OCI-LY7 (cell line): ENCODE data around the gene METTL25B. TPM values are rescaled to one million over a fixed set of nuclear protein-coding genes. Genes with fewer than 3 reads are reported as not detected.

ENCODE experiments used
- BruUV-seq: library from RNA; stranded (reverse); fragments of 400-500 nt; replicated peaks from 2 replicates; lab custom pipeline; 2021; lab: Mats Ljungman, UMichigan
- CTCF ChIA-PET: fragments of 300-600 bp; sonication (Branson Sonifier 250); formaldehyde crosslinking; loops from one replicate; lab custom pipeline; 2022; ENCODE audit warnings: antibody characterized with exemption; ENCODE audit not compliant: unreplicated experiment; lab: Charles Lee
- POLR2A ChIA-PET: fragments of 300-600 bp; sonication (Branson Sonifier 250); formaldehyde crosslinking; loops from one replicate; lab custom pipeline; 2022; ENCODE audit warnings: antibody characterized with exemption; lab: Charles Lee
- DNase-seq: peaks from one replicate; pipeline ENCODE4 v3.0.0-alpha.2; 2015; ENCODE audit warnings: low spot score
- H2AFZ ChIP-seq: fragments of 200-600 bp; sonication (generic), shearing (Covaris generic); 2 replicates; pipeline ENCODE4 v1.6.1; 2014; ENCODE audit warnings: mild to moderate bottlenecking, antibody characterized with exemption, low read length, moderate library complexity
- H3K27ac ChIP-seq: fragments of 200-600 bp; sonication (generic); 2 replicates; pipeline ENCODE4 v1.5.1; 2014; ENCODE audit warnings: mixed run types, low read depth, mild to moderate bottlenecking, moderate library complexity, low read length, inconsistent platforms; ENCODE audit not compliant: poor library complexity, severe bottlenecking
- H3K36me3 ChIP-seq: fragments of 200-600 bp; sonication (generic); 2 replicates; pipeline ENCODE4 v1.6.1; 2014; ENCODE audit warnings: mild to moderate bottlenecking, antibody characterized with exemption, low read length, moderate library complexity, mixed read lengths; ENCODE audit not compliant: insufficient read depth
- H3K4me1 ChIP-seq: fragments of 200-600 bp; sonication (generic); 2 replicates; pipeline ENCODE4 v1.5.1; 2014; ENCODE audit warnings: mild to moderate bottlenecking, low read length; ENCODE audit not compliant: insufficient read depth, poor library complexity, severe bottlenecking
- H3K4me2 ChIP-seq: fragments of 200-600 bp; sonication (generic); 2 replicates; pipeline ENCODE4 v1.6.1; 2014; ENCODE audit warnings: mild to moderate bottlenecking, low read length
- H3K4me3 ChIP-seq: fragments of 200-600 bp; sonication (generic); 2 replicates; pipeline ENCODE4 v1.5.1; 2014; ENCODE audit warnings: mild to moderate bottlenecking, low read depth, low read length; ENCODE audit not compliant: poor library complexity, severe bottlenecking
- H3K79me2 ChIP-seq: fragments of 200-600 bp; sonication (generic); 2 replicates; pipeline ENCODE4 v1.6.1; 2016; ENCODE audit warnings: low read depth, mild to moderate bottlenecking, low read length, moderate library complexity, mixed read lengths; ENCODE audit not compliant: insufficient read depth
- H3K9me2 ChIP-seq: fragments of 200-600 bp; sonication (generic); 2 replicates; pipeline ENCODE4 v1.6.1; 2016; ENCODE audit warnings: mild to moderate bottlenecking, low read length, mixed read lengths; ENCODE audit not compliant: insufficient read depth
- H3K9me3 ChIP-seq: fragments of 200-600 bp; sonication (generic); 2 replicates; pipeline ENCODE4 v1.6.1; 2014; ENCODE audit warnings: mild to moderate bottlenecking, mixed run types, low read length, mixed read lengths
- H4K20me1 ChIP-seq: fragments of 200-600 bp; sonication (generic); 2 replicates; pipeline ENCODE4 v1.6.1; 2014; ENCODE audit warnings: mild to moderate bottlenecking, antibody characterized with exemption, low read length, moderate library complexity, mixed read lengths; ENCODE audit not compliant: insufficient read depth
- CTCF ChIP-seq: fragments of 200-600 bp; sonication (generic); conservative IDR thresholded peaks from 2 replicates; pipeline ENCODE4 v1.5.1; 2014; ENCODE audit warnings: mild to moderate bottlenecking, antibody characterized with exemption, low read length, moderate library complexity, mixed read lengths
- EZH2phosphoT487 ChIP-seq: fragments of 200-600 bp; sonication (generic); IDR thresholded peaks from 2 replicates; pipeline ENCODE4 v1.6.1; 2018; ENCODE audit warnings: low read depth, borderline replicate concordance, mild to moderate bottlenecking, mixed run types, antibody characterized with exemption, low read length, moderate library complexity, mixed read lengths
- intact Hi-C: fragments of 100-400 bp; cut with micrococcal nuclease; formaldehyde crosslinking; loops from one replicate; pipeline ENCODE4 v1.10.0; 2022; ENCODE audit not compliant: unreplicated experiment
- total RNA-seq, 2 experiments: library from RNA; depleted of rRNA in 1 of 2; stranded (reverse); fragments of >200 nt in 1 of 2; shearing (Covaris generic) in 1 of 2; gene quantifications; 2 replicates each; pipeline ENCODE4 v1.2.3, GENCODE V29; 2014 to 2022

Gene METTL25B
- total RNA-seq, 2 experiments from 2014 or later = 24.7 to 45.6 TPM

- no peaks in the 10 kb centered on the region for H4K20me1 ChIP-seq
- intact Hi-C loops = no loop called here
- ChIA-PET POLR2A (no interaction called here), CTCF (interaction anchor here (1.0 kb wide), 1 partner anchor 17 kb away, joined by 3 read pairs; no protein-coding TSS in a partner anchor)
- no TSS peak for BruUV-seq
- H3K27ac ChIP-seq = no peak overlapping the region
- H3K4me2 ChIP-seq = no peak overlapping the region
- peaks cover 17% of the 10 kb centered on the region for H3K4me1 ChIP-seq
- H3K79me2 ChIP-seq = no peaks in the 10 kb centered on the region
- no peak overlapping the region for H2AFZ ChIP-seq
- no peaks in the 10 kb centered on the region for H3K9me2 ChIP-seq
- no peak for DNase-seq
- H3K9me3 ChIP-seq = no peaks in the 10 kb centered on the region
- H3K36me3 ChIP-seq = no peaks in the 10 kb centered on the region
- no peak overlapping the region for H3K4me3 ChIP-seq
- TF ChIP-seq EZH2phosphoT487 = no peak
- no peak for TF ChIP-seq CTCF
Measured at GRCh38 chr1:156708218-156708661, 20.0 kb upstream of the METTL25B start.

GRCh38 chr1:156709031-156709430 lies 19.2 kb upstream of the METTL25B start:
- no peaks in the 10 kb centered on the region for H4K20me1 ChIP-seq
- no peak overlapping the region for H2AFZ ChIP-seq
- no peaks in the 10 kb centered on the region for H3K9me3 ChIP-seq
- no peak for TF ChIP-seq CTCF
- no peak for TF ChIP-seq EZH2phosphoT487
- no peak overlapping the region for H3K27ac ChIP-seq
- ChIA-PET POLR2A (no interaction called here), CTCF (no interaction called here)
- H3K4me3 ChIP-seq = no peak overlapping the region
- no peaks in the 10 kb centered on the region for H3K79me2 ChIP-seq
- no peak for DNase-seq
- no peak overlapping the region for H3K4me2 ChIP-seq
- BruUV-seq = no TSS peak
- H3K9me2 ChIP-seq = no peaks in the 10 kb centered on the region
- intact Hi-C loops = no loop called here
- H3K4me1 ChIP-seq = peaks cover 17% of the 10 kb centered on the region
- no peaks in the 10 kb centered on the region for H3K36me3 ChIP-seq

- H3K79me2 ChIP-seq = no peaks in the 10 kb centered on the region
- POLR2A ChIA-PET = no interaction called here
- intact Hi-C loops = no loop called here
- H3K9me3 ChIP-seq = no peaks in the 10 kb centered on the region
- no peak overlapping the region for H2AFZ ChIP-seq
- H3K4me3 ChIP-seq = no peak overlapping the region
- no peaks in the 10 kb centered on the region for H3K36me3 ChIP-seq
- H3K4me2 ChIP-seq = no peak overlapping the region
- H3K9me2 ChIP-seq = no peaks in the 10 kb centered on the region
- CTCF ChIA-PET = no interaction called here
- no peak for DNase-seq
- no peaks in the 10 kb centered on the region for H4K20me1 ChIP-seq
- H3K27ac ChIP-seq = no peak overlapping the region
- TF ChIP-seq CTCF (no peak), EZH2phosphoT487 (no peak)
- BruUV-seq = no TSS peak
- H3K4me1 ChIP-seq = peaks cover 17% of the 10 kb centered on the region
Measured at GRCh38 chr1:156709757-156710489, 18.3 kb upstream of the METTL25B start.
